Activated CD8-positive, alpha-beta T cell treated with anti-CD3 and anti-CD28 coated beads for 36 hours (primary cell): ENCODE measurements around the gene IFFO2. TPM values are rescaled to one million over a fixed set of nuclear protein-coding genes. Genes with fewer than 3 reads are reported as not detected.

Experiments used
- ATAC-seq: fragments of 200-7000 bp; cut with Tn5 transposase; one replicate; pipeline ENCODE4 v1.10.0; 2021; ENCODE audit warnings: mild to moderate bottlenecking, moderate library complexity
- CTCF ChIA-PET: fragments of 350-600 bp; sonication (Branson Sonifier 250); formaldehyde crosslinking; loops from one replicate; lab custom pipeline; 2021; ENCODE audit warnings: antibody characterized with exemption; lab: Charles Lee
- POLR2A ChIA-PET: fragments of 350-600 bp; sonication (Branson Sonifier 250); formaldehyde crosslinking; loops from one replicate; lab custom pipeline; 2021; ENCODE audit warnings: antibody characterized with exemption; lab: Charles Lee
- DNase-seq: peaks from one replicate; pipeline ENCODE4 v3.0.0-alpha.2; 2020
- H3K27ac Mint-ChIP-seq: one replicate; pipeline ENCODE4 v1.8.0; 2021; ENCODE audit warnings: mild to moderate bottlenecking, mixed read lengths
- H3K27me3 Mint-ChIP-seq: one replicate; pipeline ENCODE4 v1.8.0; 2021; ENCODE audit warnings: mixed read lengths
- H3K36me3 Mint-ChIP-seq: one replicate; pipeline ENCODE4 v1.8.0; 2021; ENCODE audit warnings: low read depth, mixed read lengths
- H3K4me1 Mint-ChIP-seq: one replicate; pipeline ENCODE4 v1.8.0; 2021; ENCODE audit warnings: low read depth, mixed read lengths
- H3K4me3 Mint-ChIP-seq: one replicate; pipeline ENCODE4 v1.8.0; 2021; ENCODE audit warnings: mild to moderate bottlenecking, moderate library complexity, mixed read lengths
- H3K9me3 Mint-ChIP-seq: one replicate; pipeline ENCODE4 v1.8.0; 2021; ENCODE audit warnings: mixed read lengths
- intact Hi-C: fragments of 100-400 bp; cut with micrococcal nuclease; formaldehyde crosslinking; loops from one replicate; pipeline ENCODE4 v1.10.0; 2022
- total RNA-seq, 2 experiments: library from RNA; stranded (reverse); gene quantifications; one replicate each; pipeline ENCODE4 v1.2.3, GENCODE V29; 2021
- TF ChIP-seq, protein P1 (sequence below): fragments of 200-600 bp; IDR thresholded peaks from one replicate; pipeline ENCODE4 v1.8.0; 2022; ENCODE audit warnings: antibody characterized with exemption, mild to moderate bottlenecking

Gene IFFO2
- total RNA-seq, 2 experiments from 2014 or later = 23.7 to 26.4 TPM

GRCh38 chr1:18868354-18868753 lies 88.1 kb downstream of the IFFO2 start:
- no peaks in the 10 kb centered on the region for H3K36me3 Mint-ChIP-seq
- ChIA-PET POLR2A (no interaction called here), CTCF (no interaction called here)
- peaks cover 9% of the 10 kb centered on the region for H3K27me3 Mint-ChIP-seq
- no peak for ATAC-seq
- no peaks in the 10 kb centered on the region for H3K9me3 Mint-ChIP-seq
- H3K4me1 Mint-ChIP-seq = no peaks in the 10 kb centered on the region
- no peak for DNase-seq
- no peak overlapping the region for H3K27ac Mint-ChIP-seq
- no peak overlapping the region for H3K4me3 Mint-ChIP-seq
- TF ChIP-seq, protein P1, sequence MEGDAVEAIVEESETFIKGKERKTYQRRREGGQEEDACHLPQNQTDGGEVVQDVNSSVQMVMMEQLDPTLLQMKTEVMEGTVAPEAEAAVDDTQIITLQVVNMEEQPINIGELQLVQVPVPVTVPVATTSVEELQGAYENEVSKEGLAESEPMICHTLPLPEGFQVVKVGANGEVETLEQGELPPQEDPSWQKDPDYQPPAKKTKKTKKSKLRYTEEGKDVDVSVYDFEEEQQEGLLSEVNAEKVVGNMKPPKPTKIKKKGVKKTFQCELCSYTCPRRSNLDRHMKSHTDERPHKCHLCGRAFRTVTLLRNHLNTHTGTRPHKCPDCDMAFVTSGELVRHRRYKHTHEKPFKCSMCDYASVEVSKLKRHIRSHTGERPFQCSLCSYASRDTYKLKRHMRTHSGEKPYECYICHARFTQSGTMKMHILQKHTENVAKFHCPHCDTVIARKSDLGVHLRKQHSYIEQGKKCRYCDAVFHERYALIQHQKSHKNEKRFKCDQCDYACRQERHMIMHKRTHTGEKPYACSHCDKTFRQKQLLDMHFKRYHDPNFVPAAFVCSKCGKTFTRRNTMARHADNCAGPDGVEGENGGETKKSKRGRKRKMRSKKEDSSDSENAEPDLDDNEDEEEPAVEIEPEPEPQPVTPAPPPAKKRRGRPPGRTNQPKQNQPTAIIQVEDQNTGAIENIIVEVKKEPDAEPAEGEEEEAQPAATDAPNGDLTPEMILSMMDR = no peak
- intact Hi-C loops = no loop called here

DNA sequence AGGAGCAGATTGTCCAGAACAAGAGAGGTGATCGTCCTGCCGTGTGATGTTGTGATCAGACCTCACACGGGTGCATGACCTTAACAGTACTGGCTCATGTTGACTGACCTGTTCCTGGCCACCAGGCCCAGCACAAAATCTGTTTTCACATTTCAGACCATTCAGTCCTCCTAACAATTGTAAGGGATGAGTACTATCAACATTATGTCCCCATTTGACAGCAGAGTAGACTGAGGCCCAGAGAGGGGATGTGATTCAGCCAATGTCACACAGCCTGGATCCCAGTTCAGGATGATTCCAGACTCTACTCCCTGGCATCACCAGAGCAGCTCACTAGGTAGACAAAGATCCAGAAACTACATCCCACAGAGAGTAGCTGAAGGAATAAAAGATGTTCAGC lies 89.6 kb downstream of the IFFO2 start:
- DNase-seq (no peak), ATAC-seq (no peak)
- ChIA-PET CTCF (no interaction called here), POLR2A (no interaction called here)
- Mint-ChIP-seq H3K4me1 (no peaks in the 10 kb centered on the region), H3K27ac (no peak overlapping the region), H3K9me3 (no peaks in the 10 kb centered on the region), H3K27me3 (peaks cover 9% of the 10 kb centered on the region), H3K4me3 (no peak overlapping the region), H3K36me3 (no peaks in the 10 kb centered on the region)
- TF ChIP-seq, protein P1 = no peak
- intact Hi-C loops = no loop called here

DNA sequence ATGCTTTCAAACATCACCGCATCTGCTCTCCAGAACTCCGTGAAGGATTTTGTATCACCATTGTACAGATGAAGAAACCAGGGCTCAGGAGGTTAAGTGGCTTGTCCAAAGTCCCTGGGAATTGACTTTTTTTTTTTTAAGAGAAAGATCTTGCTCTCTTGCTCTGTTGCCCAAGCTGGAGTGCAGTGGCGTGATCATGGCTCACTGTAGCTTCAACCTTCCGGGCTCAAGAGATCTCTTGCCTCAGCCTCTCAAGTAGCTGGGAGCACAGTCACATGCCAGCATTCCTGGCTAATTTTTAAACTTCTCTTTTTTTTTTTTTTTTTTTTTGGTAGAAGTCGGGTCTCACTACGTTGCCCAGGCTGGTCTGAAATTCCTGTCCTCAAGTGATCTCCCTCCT lies 90.2 kb downstream of the IFFO2 start:
- TF ChIP-seq, protein P1 = no peak
- Mint-ChIP-seq H3K27me3 (peaks cover 9% of the 10 kb centered on the region), H3K9me3 (no peaks in the 10 kb centered on the region), H3K36me3 (no peaks in the 10 kb centered on the region), H3K27ac (no peak overlapping the region), H3K4me3 (no peak overlapping the region), H3K4me1 (no peaks in the 10 kb centered on the region)
- POLR2A ChIA-PET = no interaction called here
- ATAC-seq (no peak), DNase-seq (no peak)
- CTCF ChIA-PET = no interaction called here
- intact Hi-C loops = no loop called here

- H3K4me1 Mint-ChIP-seq = no peaks in the 10 kb centered on the region
- no peak for ATAC-seq
- no peak for DNase-seq
- intact Hi-C loops = no loop called here
- no peak overlapping the region for H3K27ac Mint-ChIP-seq
- no peaks in the 10 kb centered on the region for H3K36me3 Mint-ChIP-seq
- TF ChIP-seq, protein P1 = no peak
- no peak overlapping the region for H3K4me3 Mint-ChIP-seq
- CTCF ChIA-PET = no interaction called here
- H3K9me3 Mint-ChIP-seq = no peaks in the 10 kb centered on the region
- peaks cover 9% of the 10 kb centered on the region for H3K27me3 Mint-ChIP-seq
- POLR2A ChIA-PET = no interaction called here
Measured at GRCh38 chr1:18865176-18865575, 91.3 kb downstream of the IFFO2 start.

DNA sequence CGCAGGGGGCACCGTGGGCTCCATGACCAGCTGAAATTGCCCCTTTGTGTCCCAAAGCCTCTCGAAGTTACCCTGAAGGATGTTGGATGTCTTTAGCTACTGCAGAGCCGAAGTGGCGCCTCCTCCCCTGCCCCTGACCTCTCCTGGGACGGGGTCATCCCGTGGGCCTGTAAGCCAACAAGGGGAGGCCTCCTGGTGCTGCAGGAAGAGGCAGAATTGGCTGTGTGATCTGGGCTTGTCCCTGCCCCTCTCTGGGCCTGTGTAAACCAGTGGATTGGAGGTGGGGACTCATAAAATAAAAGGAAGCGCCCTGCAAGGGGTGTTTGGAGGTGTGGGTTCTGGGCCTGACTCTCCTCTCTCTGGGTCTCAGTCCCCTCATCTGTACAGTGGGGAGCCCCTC lies 94.9 kb downstream of the IFFO2 start:
- POLR2A ChIA-PET = no interaction called here
- no peaks in the 10 kb centered on the region for H3K36me3 Mint-ChIP-seq

More for the DNA sequence above, 94.9 kb downstream of the IFFO2 start:
- H3K9me3 Mint-ChIP-seq = no peaks in the 10 kb centered on the region
- TF ChIP-seq, protein P1 = no peak
- H3K27ac Mint-ChIP-seq = no peak overlapping the region
- H3K27me3 Mint-ChIP-seq = peaks cover 3% of the 10 kb centered on the region
- DNase-seq (no peak), ATAC-seq (no peak)
- H3K4me1 Mint-ChIP-seq = no peaks in the 10 kb centered on the region
- intact Hi-C loops = no loop called here
- CTCF ChIA-PET = no interaction called here
- H3K4me3 Mint-ChIP-seq = no peak overlapping the region
